Stimulated activated CD4-positive, alpha-beta T cell treated with anti-CD3 and anti-CD28 coated beads, Interleukin-4, amount 100 ng/mL, for 48 hours (primary cell): ENCODE measurements around the gene DACT3.

Experiments used
- DNase-seq, 2 donors: peaks; one replicate each; pipeline ENCODE4 v3.0.0-alpha.2; 2020; ENCODE audit warnings: low read depth in 2 of 2

Gene DACT3

GRCh38 chr19:46668662-46669061, 7.7 kb upstream of the DACT3 start:
- no peak for DNase-seq

- DNase-seq = no peak
Observed at GRCh38 chr19:46665072-46665471, 4.1 kb upstream of the DACT3 start.

- peak; percentile 62 to 74 for DNase-seq
Observed at GRCh38 chr19:46661735-46662592, 982 bp upstream of the DACT3 start.

GRCh38 chr19:46660551-46661019, 397 bp downstream of the DACT3 start:
- no peak for DNase-seq

GRCh38 chr19:46660008-46660517, 919 bp downstream of the DACT3 start:
- no peak for DNase-seq

- no peak for DNase-seq
Observed at GRCh38 chr19:46659151-46660007, 1.6 kb downstream of the DACT3 start.

GRCh38 chr19:46656541-46656940, 4.4 kb downstream of the DACT3 start:
- no peak for DNase-seq

GRCh38 chr19:46654621-46655152, 6.3 kb downstream of the DACT3 start:
- no peak for DNase-seq

- DNase-seq = no peak
Observed at GRCh38 chr19:46650445-46650844, 10.5 kb downstream of the DACT3 start.

GRCh38 chr19:46648961-46649960, 11.7 kb downstream of the DACT3 start:
- no peak for DNase-seq

GRCh38 chr19:46648060-46648960, 12.7 kb downstream of the DACT3 start:
- DNase-seq = no peak

GRCh38 chr19:46646402-46646801, 14.6 kb downstream of the DACT3 start:
- DNase-seq = no peak

- DNase-seq = no peak
Observed at GRCh38 chr19:46644720-46645119, 16.3 kb downstream of the DACT3 start.

- DNase-seq = no peak
Observed at GRCh38 chr19:46640656-46641055, 20.3 kb downstream of the DACT3 start.

GRCh38 chr19:46639358-46640182, 21.4 kb downstream of the DACT3 start:
- DNase-seq = no peak

- DNase-seq = no peak
Observed at GRCh38 chr19:46637224-46637623, 23.8 kb downstream of the DACT3 start.

GRCh38 chr19:46635920-46636761, 24.8 kb downstream of the DACT3 start, which contains the start of gene GNG8:
TSS of gene GNG8 (minus strand) at chr19:46636202. CDS start at chr19:46634682, 1,520 bp downstream.
- no peak for DNase-seq

- DNase-seq = no peak
Observed at GRCh38 chr19:46634656-46635218, 26.2 kb downstream of the DACT3 start.
